GM10248 (cell line): ENCODE data around the gene TMED10.

Experiments used
- CTCF ChIA-PET: fragments of 300-600 bp; sonication (Branson Sonifier 250); formaldehyde crosslinking; extraction: SDS; loops from one replicate; lab custom pipeline; 2021; ENCODE audit warnings: antibody characterized with exemption; lab: Yijun Ruan, JAX
- POLR2A ChIA-PET: fragments of 350-650 bp; sonication (Branson Sonifier 250); formaldehyde crosslinking; extraction: SDS; loops from one replicate; lab custom pipeline; 2020; ENCODE audit warnings: antibody characterized with exemption; lab: Yijun Ruan, JAX
- DNase-seq: peaks from one replicate; pipeline ENCODE4 v3.0.0; 2012; ENCODE audit errors: extremely low spot score
- CTCF ChIP-seq: IDR thresholded peaks from 2 replicates; pipeline ENCODE4 v1.5.1; 2012; ENCODE audit warnings: mild to moderate bottlenecking, low read depth; ENCODE audit errors: extremely low read depth, missing control alignments, control extremely low read depth

The TMED10 gene

GRCh38 chr14:75109877-75110276, 66.5 kb downstream of the TMED10 start:
- no peak for TF ChIP-seq CTCF
- ChIA-PET POLR2A (no interaction called here), CTCF (interaction anchor here (1.0 to 1.4 kb wide), 2 partner anchors 9 to 15 kb away, joined by 3 to 7 read pairs; no protein-coding TSS in a partner anchor)
- no peak for DNase-seq

- POLR2A ChIA-PET, result no interaction called here
- no peak for TF ChIP-seq CTCF
- CTCF ChIA-PET, result interaction anchor here (1.0 to 1.3 kb wide), 2 partner anchors 19 to 247 kb away, joined by 3 to 9 read pairs; no protein-coding TSS in a partner anchor
- no peak for DNase-seq
These were observed 69.2 kb downstream of the TMED10 start for GRCh38 chr14:75107186-75107585.

- ChIA-PET CTCF (interaction anchor here (1.3 to 4.5 kb wide), 3 partner anchors 9 to 240 kb away, joined by 5 to 48 read pairs (median 7); no protein-coding TSS in a partner anchor), POLR2A (no interaction called here)
- no peak for TF ChIP-seq CTCF
- no peak for DNase-seq
These were observed 74.9 kb downstream of the TMED10 start for GRCh38 chr14:75101491-75101890.

- ChIA-PET POLR2A (no interaction called here), CTCF (interaction anchor here (1.0 to 4.5 kb wide), 3 partner anchors 9 to 238 kb away, joined by 3 to 48 read pairs (median 3); no protein-coding TSS in a partner anchor)
- no peak for DNase-seq
- no peak for TF ChIP-seq CTCF
These were observed 77.7 kb downstream of the TMED10 start for GRCh38 chr14:75098682-75099081.

GRCh38 chr14:75098212-75098611, 78.2 kb downstream of the TMED10 start:
- POLR2A ChIA-PET, result no interaction called here
- CTCF ChIA-PET, result interaction anchor here (1.0 to 4.5 kb wide), 3 partner anchors 9 to 237 kb away, joined by 3 to 48 read pairs (median 3); no protein-coding TSS in a partner anchor
- TF ChIP-seq CTCF, result no peak
- DNase-seq, result no peak

GRCh38 chr14:75096959-75097358, 79.5 kb downstream of the TMED10 start:
- CTCF ChIA-PET, result interaction anchor here (1.7 kb wide), 1 partner anchor 151 kb away, joined by 5 read pairs; no protein-coding TSS in a partner anchor
- TF ChIP-seq CTCF, result no peak
- no peak for DNase-seq
- POLR2A ChIA-PET, result no interaction called here
